RPMI8226 (cell line): Measurements from ENCODE around the gene RGMA.

Experiments used
- DNase-seq: peaks from one replicate; pipeline ENCODE4 v3.0.0-alpha.2; 2015

RGMA gene

GRCh38 chr15:93005133-93005532, 83.9 kb downstream of the RGMA start:
- DNase-seq, result no peak

- DNase-seq, result no peak
These were observed 87.1 kb downstream of the RGMA start for GRCh38 chr15:93001881-93002280.

- no peak for DNase-seq
These were observed 87.9 kb downstream of the RGMA start for GRCh38 chr15:93001156-93001555.

- DNase-seq, result no peak
These were observed 91.2 kb downstream of the RGMA start for GRCh38 chr15:92997821-92998220.

GRCh38 chr15:92992720-92993119, 96.3 kb downstream of the RGMA start:
- DNase-seq, result no peak

GRCh38 chr15:92990031-92990430, 99.0 kb downstream of the RGMA start:
- no peak for DNase-seq

- DNase-seq, result no peak
These were observed 99.5 kb downstream of the RGMA start for GRCh38 chr15:92989470-92989869.
